Stimulated activated CD8-positive, alpha-beta memory T cell treated with anti-CD3 and anti-CD28 coated beads, Interleukin-4, amount 100 ng/mL, for 24 hours (primary cell): Measurements from ENCODE around the gene CCDC172.

Experiments
- DNase-seq: peaks from one replicate; pipeline ENCODE4 v3.0.0-alpha.2; 2020; ENCODE audit warnings: low read depth

CCDC172 gene

GRCh38 chr10:116324227-116324950 is at the start of gene CCDC172:
Gene CCDC172, plus strand, starts transcription at chr10:116324448. Its CDS starts 564 bp downstream, at chr10:116325012.
- no peak for DNase-seq

- DNase-seq = no peak
Observed at GRCh38 chr10:116276981-116277380, 47.3 kb upstream of the CCDC172 start.

GRCh38 chr10:116278846-116279245 is 45.4 kb upstream of the CCDC172 start:
- no peak for DNase-seq

- no peak for DNase-seq
Observed at GRCh38 chr10:116281775-116282174, 42.5 kb upstream of the CCDC172 start.

GRCh38 chr10:116286626-116287200 is 37.5 kb upstream of the CCDC172 start:
- no peak for DNase-seq

GRCh38 chr10:116287906-116288501 is 36.2 kb upstream of the CCDC172 start:
- DNase-seq = no peak

GRCh38 chr10:116289652-116290051 is 34.6 kb upstream of the CCDC172 start:
- DNase-seq = no peak

GRCh38 chr10:116292493-116292892 is 31.8 kb upstream of the CCDC172 start:
- no peak for DNase-seq

GRCh38 chr10:116296291-116296721 is 27.9 kb upstream of the CCDC172 start:
- no peak for DNase-seq

GRCh38 chr10:116298586-116298985 is 25.7 kb upstream of the CCDC172 start:
- DNase-seq = no peak

- DNase-seq = no peak
Observed at GRCh38 chr10:116300542-116300941, 23.7 kb upstream of the CCDC172 start.

GRCh38 chr10:116304923-116305322 is 19.3 kb upstream of the CCDC172 start:
- no peak for DNase-seq

GRCh38 chr10:116306847-116307246 is 17.4 kb upstream of the CCDC172 start:
- no peak for DNase-seq

GRCh38 chr10:116307455-116307854 is 16.8 kb upstream of the CCDC172 start:
- DNase-seq = no peak

GRCh38 chr10:116311016-116311415 is 13.2 kb upstream of the CCDC172 start:
- no peak for DNase-seq

- no peak for DNase-seq
Observed at GRCh38 chr10:116311706-116312490, 12.3 kb upstream of the CCDC172 start.

GRCh38 chr10:116312548-116312947 is 11.7 kb upstream of the CCDC172 start:
- no peak for DNase-seq

GRCh38 chr10:116316503-116316902 is 7.7 kb upstream of the CCDC172 start:
- DNase-seq = no peak

GRCh38 chr10:116324951-116325635 is 845 bp downstream of the CCDC172 start:
- DNase-seq = no peak

GRCh38 chr10:116325987-116326386 is 1.7 kb downstream of the CCDC172 start:
- no peak for DNase-seq

- DNase-seq = no peak
Observed at GRCh38 chr10:116329153-116329552, 4.9 kb downstream of the CCDC172 start.

- DNase-seq = no peak
Observed at GRCh38 chr10:116331815-116332214, 7.6 kb downstream of the CCDC172 start.
